HG03108 (cell line): ENCODE data around the gene ENDOD1.

Experiments used
- ATAC-seq: cut with Tn5 transposase; IDR thresholded peaks from one replicate; pipeline ENCODE4 v1.9.1; 2021; ENCODE audit warnings: moderate library complexity; ENCODE audit not compliant: unreplicated experiment

The ENDOD1 gene

DNA sequence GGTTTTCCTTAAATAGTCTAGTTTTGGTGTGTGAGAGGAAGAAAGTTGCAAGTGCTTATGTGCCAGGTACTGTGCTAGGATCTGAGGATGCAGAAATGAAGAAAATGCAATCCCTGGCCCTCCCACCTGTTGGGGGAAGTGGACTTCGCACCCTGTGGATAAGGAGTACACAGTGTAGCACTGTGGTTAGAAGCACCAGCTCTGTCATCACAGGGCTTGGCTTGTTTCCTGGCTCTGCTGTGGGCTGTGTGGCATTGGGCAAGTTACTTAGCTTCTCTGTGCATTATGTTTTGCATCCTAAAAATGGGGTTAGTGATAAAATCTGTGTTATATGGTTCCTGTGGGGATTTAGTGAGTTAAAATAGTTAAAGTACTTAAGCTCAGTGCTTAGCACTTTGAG lies 68.2 kb downstream of the ENDOD1 start:
- no peak for ATAC-seq

GRCh38 chr11:95161248-95161647 lies 71.6 kb downstream of the ENDOD1 start:
- no peak for ATAC-seq

GRCh38 chr11:95163106-95163505 lies 73.5 kb downstream of the ENDOD1 start:
- ATAC-seq, result no peak

GRCh38 chr11:95165638-95166037 lies 76.0 kb downstream of the ENDOD1 start:
- no peak for ATAC-seq

- ATAC-seq, result no peak
Observed at GRCh38 chr11:95166781-95167180, 77.1 kb downstream of the ENDOD1 start.

- ATAC-seq, result no peak
Observed at GRCh38 chr11:95170294-95170693, 80.6 kb downstream of the ENDOD1 start.

DNA sequence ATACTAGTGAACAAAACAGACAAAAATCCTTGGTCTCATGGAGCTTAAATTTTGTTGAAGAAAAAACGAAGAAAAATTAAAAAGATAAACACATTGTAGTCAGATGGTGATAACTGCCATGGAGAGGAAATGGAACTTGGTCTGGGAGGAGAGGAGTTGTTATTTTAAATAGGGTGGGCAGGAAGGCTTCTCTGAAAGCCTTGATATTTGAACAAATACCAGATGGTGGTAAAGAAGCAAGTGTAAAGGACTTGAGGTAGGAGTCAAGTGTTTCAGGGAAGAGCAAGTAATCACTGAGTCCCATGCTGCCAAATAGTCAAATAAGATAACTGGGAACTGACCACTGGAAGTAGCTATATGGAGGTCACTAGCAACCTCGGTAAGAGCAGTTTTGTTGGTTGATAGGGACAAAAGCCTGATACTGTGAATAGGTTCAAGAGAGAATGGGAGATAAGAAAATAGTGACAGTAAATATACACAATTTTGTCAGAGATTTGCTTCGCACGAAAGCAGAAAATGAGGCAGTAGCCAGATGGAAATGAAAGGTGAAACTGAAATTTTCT lies 86.3 kb downstream of the ENDOD1 start:
- no peak for ATAC-seq
